Loucy (cell line): Measurements from ENCODE around the gene LIMS1.
"Not testable (repeated sequence)": the region's sequence is repeated elsewhere in the genome, so short reads cannot be mapped to it uniquely, and the experiment has no call there.

Experiments
- EZH2phosphoT487 ChIP-seq: fragments of 200-600 bp; IDR thresholded peaks from 2 replicates; pipeline ENCODE4 v1.6.1; 2018; ENCODE audit warnings: antibody characterized with exemption, mild to moderate bottlenecking, moderate library complexity, borderline replicate concordance
- TF ChIP-seq, protein P1 (sequence below): fragments of 200-600 bp; sonication (generic); conservative IDR thresholded peaks from 2 replicates; pipeline ENCODE4 v1.5.1; 2014; ENCODE audit warnings: mild to moderate bottlenecking, antibody characterized with exemption, low read length

DNA sequence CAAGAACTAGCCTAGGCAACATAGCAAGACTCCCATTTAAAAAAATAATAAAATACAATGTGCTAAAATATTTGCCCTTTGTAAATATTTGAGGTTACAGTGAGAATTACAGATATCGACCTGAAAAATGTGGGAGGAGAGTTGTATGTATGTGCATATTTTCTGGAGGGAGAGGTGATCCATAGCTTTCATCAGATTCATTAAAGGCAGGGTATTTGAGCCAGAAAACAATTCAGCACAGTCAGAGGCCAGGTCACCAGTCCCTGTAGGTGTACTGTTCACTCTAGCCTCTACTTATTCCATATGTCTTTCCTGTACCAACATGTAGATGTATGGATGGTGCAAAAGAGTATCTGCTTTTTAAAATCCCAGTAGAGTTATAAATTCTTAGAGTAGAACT, 136.0 kb downstream of the LIMS1 start:
- TF ChIP-seq, protein P1, sequence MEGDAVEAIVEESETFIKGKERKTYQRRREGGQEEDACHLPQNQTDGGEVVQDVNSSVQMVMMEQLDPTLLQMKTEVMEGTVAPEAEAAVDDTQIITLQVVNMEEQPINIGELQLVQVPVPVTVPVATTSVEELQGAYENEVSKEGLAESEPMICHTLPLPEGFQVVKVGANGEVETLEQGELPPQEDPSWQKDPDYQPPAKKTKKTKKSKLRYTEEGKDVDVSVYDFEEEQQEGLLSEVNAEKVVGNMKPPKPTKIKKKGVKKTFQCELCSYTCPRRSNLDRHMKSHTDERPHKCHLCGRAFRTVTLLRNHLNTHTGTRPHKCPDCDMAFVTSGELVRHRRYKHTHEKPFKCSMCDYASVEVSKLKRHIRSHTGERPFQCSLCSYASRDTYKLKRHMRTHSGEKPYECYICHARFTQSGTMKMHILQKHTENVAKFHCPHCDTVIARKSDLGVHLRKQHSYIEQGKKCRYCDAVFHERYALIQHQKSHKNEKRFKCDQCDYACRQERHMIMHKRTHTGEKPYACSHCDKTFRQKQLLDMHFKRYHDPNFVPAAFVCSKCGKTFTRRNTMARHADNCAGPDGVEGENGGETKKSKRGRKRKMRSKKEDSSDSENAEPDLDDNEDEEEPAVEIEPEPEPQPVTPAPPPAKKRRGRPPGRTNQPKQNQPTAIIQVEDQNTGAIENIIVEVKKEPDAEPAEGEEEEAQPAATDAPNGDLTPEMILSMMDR, result not testable (repeated sequence)
- not testable (repeated sequence) for TF ChIP-seq EZH2phosphoT487
